HEK293T (cell line): ENCODE measurements around the gene TMEM131L.

Source experiments
- BHLHE40 ChIP-seq: fragments of 450-650 bp; IDR thresholded peaks from 2 replicates; pipeline ENCODE4 v1.6.1; 2016; ENCODE audit warnings: mild to moderate bottlenecking, moderate library complexity, borderline replicate concordance
- FOXA1 ChIP-seq: fragments of 450-650 bp; IDR thresholded peaks from 2 replicates; pipeline ENCODE4 v1.6.1; 2016; ENCODE audit warnings: mild to moderate bottlenecking
- FOXM1 ChIP-seq: fragments of 450-650 bp; IDR thresholded peaks from 2 replicates; pipeline ENCODE4 v1.6.1; 2017; ENCODE audit warnings: mild to moderate bottlenecking, borderline replicate concordance
- L3MBTL2 ChIP-seq: fragments of 450-650 bp; conservative IDR thresholded peaks from 2 replicates; pipeline ENCODE4 v1.6.1; 2016; ENCODE audit warnings: mild to moderate bottlenecking
- NFRKB ChIP-seq: fragments of 450-650 bp; IDR thresholded peaks from 2 replicates; pipeline ENCODE4 v1.6.1; 2016; ENCODE audit warnings: mild to moderate bottlenecking, moderate library complexity
- SP1 ChIP-seq: fragments of 450-650 bp; IDR thresholded peaks from 2 replicates; pipeline ENCODE4 v1.6.1; 2017
- ZNF384 ChIP-seq: fragments of 450-650 bp; IDR thresholded peaks from 2 replicates; pipeline ENCODE4 v1.6.1; 2016

DNA sequence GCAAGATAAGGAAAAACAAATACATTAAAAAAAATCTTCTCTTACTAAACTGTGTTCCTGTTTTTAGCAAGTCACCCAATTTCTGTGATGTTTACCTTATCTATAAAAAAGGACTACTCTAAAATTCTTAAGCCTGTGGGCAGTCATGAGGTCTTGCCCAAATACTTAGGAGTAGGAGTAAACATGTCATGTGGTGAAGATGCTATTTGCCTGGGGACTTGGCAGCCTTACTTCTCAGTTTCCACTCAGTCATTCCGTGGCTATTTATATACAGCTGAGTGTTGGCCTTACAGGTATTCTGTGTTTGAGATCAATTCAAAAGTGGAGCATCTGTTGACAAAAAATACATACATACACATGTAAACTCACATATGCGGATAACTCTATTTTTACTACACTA, 128.1 kb downstream of the TMEM131L start:
- TF ChIP-seq FOXA1 (no peak), FOXM1 (no peak), NFRKB (no peak), L3MBTL2 (no peak), SP1 (no peak), BHLHE40 (no peak), ZNF384 (no peak)
